Astrocyte (in vitro differentiated cells and primary cell): ENCODE results near the gene EXO1. TPM values are rescaled to one million over a fixed set of nuclear protein-coding genes. Genes with fewer than 3 reads are reported as not detected.

ENCODE experiments used
- DNase-seq: peaks from one replicate; pipeline ENCODE4 v3.0.0-alpha.2; 2010; ENCODE audit warnings: low read depth
- FAIRE-seq: peaks from 2 replicates; lab custom pipeline; 2011; peaks lifted over from hg19 to GRCh38; lab: Jason Lieb, UNC
- H2AFZ ChIP-seq: 2 replicates; pipeline ENCODE4 v1.6.0; 2012; ENCODE audit warnings: low read depth, low read length, inconsistent platforms
- H3K27ac ChIP-seq: 2 replicates; pipeline ENCODE4 v1.5.1; 2011; ENCODE audit warnings: low read depth, low read length, inconsistent platforms
- H3K27me3 ChIP-seq: 2 replicates; pipeline ENCODE4 v1.6.0; 2011; ENCODE audit warnings: low read length, inconsistent platforms; ENCODE audit not compliant: insufficient read depth
- H3K36me3 ChIP-seq: 2 replicates; pipeline ENCODE4 v1.5.1; 2011; ENCODE audit warnings: low read length, inconsistent platforms; ENCODE audit not compliant: insufficient read depth
- H3K4me1 ChIP-seq: 2 replicates; pipeline ENCODE4 v1.5.1; 2011; ENCODE audit warnings: low read length, inconsistent platforms; ENCODE audit not compliant: insufficient read depth
- H3K4me2 ChIP-seq: 2 replicates; pipeline ENCODE4 v1.6.0; 2012; ENCODE audit warnings: low read length, inconsistent platforms
- H3K4me3 ChIP-seq: 2 replicates; pipeline ENCODE4 v1.5.1; 2011; ENCODE audit warnings: low read depth, mild to moderate bottlenecking, low read length, inconsistent platforms; ENCODE audit not compliant: insufficient read depth
- H3K79me2 ChIP-seq: 2 replicates; pipeline ENCODE4 v1.6.0; 2012; ENCODE audit warnings: mild to moderate bottlenecking, low read length, inconsistent platforms; ENCODE audit not compliant: insufficient read depth
- H3K9ac ChIP-seq: 2 replicates; pipeline ENCODE4 v1.6.0; 2012; ENCODE audit warnings: mild to moderate bottlenecking, low read length, inconsistent platforms
- H3K9me3 ChIP-seq: 2 replicates; pipeline ENCODE4 v1.5.1; 2012; ENCODE audit warnings: low read depth, mild to moderate bottlenecking, low read length, inconsistent platforms; ENCODE audit not compliant: insufficient read depth
- H4K20me1 ChIP-seq: 2 replicates; pipeline ENCODE4 v1.6.0; 2012; ENCODE audit warnings: low read length, inconsistent platforms; ENCODE audit not compliant: insufficient read depth
- H3K27ac Mint-ChIP-seq: one replicate; pipeline ENCODE4 v1.8.0; 2021; ENCODE audit warnings: mild to moderate bottlenecking, mixed read lengths; ENCODE audit not compliant: unreplicated experiment
- H3K27me3 Mint-ChIP-seq: one replicate; pipeline ENCODE4 v1.8.0; 2021; ENCODE audit warnings: low read depth, mixed read lengths; ENCODE audit not compliant: unreplicated experiment
- H3K36me3 Mint-ChIP-seq: one replicate; pipeline ENCODE4 v1.8.0; 2021; ENCODE audit warnings: low read depth, mixed read lengths; ENCODE audit not compliant: unreplicated experiment
- H3K4me1 Mint-ChIP-seq: one replicate; pipeline ENCODE4 v1.8.0; 2021; ENCODE audit warnings: low read depth, mixed read lengths; ENCODE audit not compliant: unreplicated experiment
- H3K4me3 Mint-ChIP-seq: one replicate; pipeline ENCODE4 v1.8.0; 2021; ENCODE audit warnings: mild to moderate bottlenecking, moderate library complexity, mixed read lengths; ENCODE audit not compliant: unreplicated experiment
- H3K9me3 Mint-ChIP-seq: one replicate; pipeline ENCODE4 v1.8.0; 2021; ENCODE audit warnings: mild to moderate bottlenecking, mixed read lengths; ENCODE audit not compliant: unreplicated experiment
- EZH2 ChIP-seq: IDR thresholded peaks from 2 replicates; pipeline ENCODE4 v1.6.1; 2012; ENCODE audit warnings: mild to moderate bottlenecking, low read length, inconsistent platforms; ENCODE audit not compliant: insufficient read depth
- total RNA-seq: library from RNA; stranded (reverse); gene quantifications from 2 replicates; pipeline ENCODE4 v1.2.1, GENCODE V29; 2021
- TF ChIP-seq, protein P1 (sequence below): IDR thresholded peaks from 2 replicates; pipeline ENCODE4 v1.5.1; 2011; ENCODE audit warnings: low read depth, mild to moderate bottlenecking, inconsistent platforms, low read length, moderate library complexity; ENCODE audit not compliant: insufficient read depth

The EXO1 gene
- total RNA-seq, 1 donor from 2014 or later: 3.8 TPM

GRCh38 chr1:241916196-241916595 is 68.2 kb downstream of the EXO1 start:
- Histone ChIP-seq H3K9me3 (no peaks in the 10 kb centered on the region), H3K4me3 (no peak overlapping the region), H3K4me1 (no peaks in the 10 kb centered on the region), H3K36me3 (no peaks in the 10 kb centered on the region), H2AFZ (no peak overlapping the region), H3K9ac (no peak overlapping the region), H4K20me1 (no peaks in the 10 kb centered on the region), H3K4me2 (no peak overlapping the region), H3K27me3 (no peaks in the 10 kb centered on the region), H3K27ac (no peak overlapping the region), H3K79me2 (no peaks in the 10 kb centered on the region)
- no peak overlapping the region for H3K4me3 Mint-ChIP-seq
- H3K27me3 Mint-ChIP-seq: no peaks in the 10 kb centered on the region
- peaks cover 6% of the 10 kb centered on the region for H3K4me1 Mint-ChIP-seq
- H3K27ac Mint-ChIP-seq: no peak overlapping the region
- DNase-seq: no peak
- no peak for FAIRE-seq
- H3K9me3 Mint-ChIP-seq: no peaks in the 10 kb centered on the region
- TF ChIP-seq, protein P1, sequence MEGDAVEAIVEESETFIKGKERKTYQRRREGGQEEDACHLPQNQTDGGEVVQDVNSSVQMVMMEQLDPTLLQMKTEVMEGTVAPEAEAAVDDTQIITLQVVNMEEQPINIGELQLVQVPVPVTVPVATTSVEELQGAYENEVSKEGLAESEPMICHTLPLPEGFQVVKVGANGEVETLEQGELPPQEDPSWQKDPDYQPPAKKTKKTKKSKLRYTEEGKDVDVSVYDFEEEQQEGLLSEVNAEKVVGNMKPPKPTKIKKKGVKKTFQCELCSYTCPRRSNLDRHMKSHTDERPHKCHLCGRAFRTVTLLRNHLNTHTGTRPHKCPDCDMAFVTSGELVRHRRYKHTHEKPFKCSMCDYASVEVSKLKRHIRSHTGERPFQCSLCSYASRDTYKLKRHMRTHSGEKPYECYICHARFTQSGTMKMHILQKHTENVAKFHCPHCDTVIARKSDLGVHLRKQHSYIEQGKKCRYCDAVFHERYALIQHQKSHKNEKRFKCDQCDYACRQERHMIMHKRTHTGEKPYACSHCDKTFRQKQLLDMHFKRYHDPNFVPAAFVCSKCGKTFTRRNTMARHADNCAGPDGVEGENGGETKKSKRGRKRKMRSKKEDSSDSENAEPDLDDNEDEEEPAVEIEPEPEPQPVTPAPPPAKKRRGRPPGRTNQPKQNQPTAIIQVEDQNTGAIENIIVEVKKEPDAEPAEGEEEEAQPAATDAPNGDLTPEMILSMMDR: no peak
- TF ChIP-seq EZH2: no peak
- H3K36me3 Mint-ChIP-seq: no peaks in the 10 kb centered on the region

GRCh38 chr1:241917487-241917886 is 69.5 kb downstream of the EXO1 start:
- no peaks in the 10 kb centered on the region for H3K9me3 Mint-ChIP-seq
- H3K27me3 Mint-ChIP-seq: no peaks in the 10 kb centered on the region
- Histone ChIP-seq H3K9ac (no peak overlapping the region), H3K4me1 (no peaks in the 10 kb centered on the region), H3K4me3 (no peak overlapping the region), H4K20me1 (no peaks in the 10 kb centered on the region), H3K36me3 (no peaks in the 10 kb centered on the region), H3K27me3 (no peaks in the 10 kb centered on the region), H3K27ac (no peak overlapping the region), H3K4me2 (no peak overlapping the region), H3K79me2 (no peaks in the 10 kb centered on the region), H3K9me3 (no peaks in the 10 kb centered on the region), H2AFZ (no peak overlapping the region)
- H3K4me1 Mint-ChIP-seq: peaks cover 6% of the 10 kb centered on the region
- no peak overlapping the region for H3K4me3 Mint-ChIP-seq
- no peak overlapping the region for H3K27ac Mint-ChIP-seq
- FAIRE-seq (no peak), DNase-seq (no peak)
- TF ChIP-seq, protein P1: no peak
- TF ChIP-seq EZH2: no peak
- no peaks in the 10 kb centered on the region for H3K36me3 Mint-ChIP-seq

DNA sequence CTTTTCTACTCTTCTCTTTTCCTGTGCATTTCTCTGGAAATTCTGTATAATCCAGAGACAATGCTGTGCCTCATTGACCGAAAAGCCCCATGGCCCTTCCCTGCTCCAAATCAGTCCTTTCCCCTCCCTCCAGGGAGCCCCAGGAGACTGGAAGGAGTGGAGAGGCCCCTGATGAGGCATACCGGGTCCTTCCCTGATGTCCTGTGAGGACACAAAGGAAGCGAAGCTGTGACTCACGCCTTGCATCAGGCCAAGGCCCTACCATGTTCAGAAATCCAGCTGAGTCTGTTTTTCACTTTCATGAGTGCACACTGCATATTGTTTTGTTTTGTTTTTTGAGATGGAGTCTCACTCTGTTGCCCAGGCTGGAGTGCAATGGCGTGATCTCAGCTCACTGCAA is 70.9 kb downstream of the EXO1 start:
- Histone ChIP-seq H2AFZ (no peak overlapping the region), H3K9me3 (no peaks in the 10 kb centered on the region), H3K27me3 (no peaks in the 10 kb centered on the region), H3K79me2 (no peaks in the 10 kb centered on the region), H3K4me3 (no peak overlapping the region), H3K27ac (no peak overlapping the region), H3K9ac (no peak overlapping the region), H4K20me1 (no peaks in the 10 kb centered on the region), H3K4me2 (peak overlapping the region; percentile 41), H3K36me3 (no peaks in the 10 kb centered on the region), H3K4me1 (no peaks in the 10 kb centered on the region)
- no peak for TF ChIP-seq EZH2
- TF ChIP-seq, protein P1: no peak
- no peak overlapping the region for H3K4me3 Mint-ChIP-seq
- H3K27ac Mint-ChIP-seq: peak overlapping the region; percentile 80
- FAIRE-seq (no peak), DNase-seq (peak; percentile 47)
- H3K4me1 Mint-ChIP-seq: peaks cover 6% of the 10 kb centered on the region
- H3K36me3 Mint-ChIP-seq: no peaks in the 10 kb centered on the region
- H3K27me3 Mint-ChIP-seq: peaks cover 3% of the 10 kb centered on the region
- H3K9me3 Mint-ChIP-seq: no peaks in the 10 kb centered on the region
